H1 (cell line): Measurements from ENCODE around the gene CFAP74. TPM values are rescaled to one million over a fixed set of nuclear protein-coding genes. Genes with fewer than 3 reads are reported as not detected.

Experiments used
- CTBP2 ChIP-seq: IDR thresholded peaks from 2 replicates; pipeline ENCODE4 v1.7.0; 2011; ENCODE audit warnings: borderline replicate concordance, mild to moderate bottlenecking, moderate library complexity, mixed read lengths, low read length; ENCODE audit not compliant: insufficient read depth, insufficient read length
- KDM4A ChIP-seq: IDR thresholded peaks from one replicate; pipeline ENCODE4 v1.7.1; 2012; ENCODE audit warnings: low read depth, mild to moderate bottlenecking, moderate library complexity, low read length, inconsistent platforms; ENCODE audit not compliant: severe bottlenecking
- SIRT6 ChIP-seq: IDR thresholded peaks from one replicate; pipeline ENCODE4 v1.7.1; 2012; ENCODE audit warnings: low read length, inconsistent platforms
- polyA plus RNA-seq, 7 experiments: library from polyadenylated mRNA; depleted of rRNA in 3 of 7; stranded (reverse) in 5 of 7; unstranded in 2 of 7; fragments of >200 nt in 5 of 7; fragments of 200-250 nt in 2 of 7; gene quantifications; 1 replicate in 5 of 7; 2 replicates in 1 of 7; 4 replicates in 1 of 7; pipeline versions ENCODE4 v1.2.1 to v1.2.3, GENCODE V29; 2011 to 2013; ENCODE audit warnings: missing spikeins in 2 of 7, mixed read lengths in 2 of 7
- total RNA-seq: library from RNA; stranded (reverse); fragmentation: NEBNext Ultra II Directional; extraction: Animal tissue kit (Norgen Biotek cat#: 25700); gene quantifications from 2 replicates; pipeline ENCODE4 v1.2.1, GENCODE V29; 2021

Gene CFAP74
- total and polyA plus RNA-seq, 2 of the 8 experiments (the other 6 are each of a cell fraction or from before 2014, with no cell fraction given) = 0.09 to 0.20 TPM

DNA sequence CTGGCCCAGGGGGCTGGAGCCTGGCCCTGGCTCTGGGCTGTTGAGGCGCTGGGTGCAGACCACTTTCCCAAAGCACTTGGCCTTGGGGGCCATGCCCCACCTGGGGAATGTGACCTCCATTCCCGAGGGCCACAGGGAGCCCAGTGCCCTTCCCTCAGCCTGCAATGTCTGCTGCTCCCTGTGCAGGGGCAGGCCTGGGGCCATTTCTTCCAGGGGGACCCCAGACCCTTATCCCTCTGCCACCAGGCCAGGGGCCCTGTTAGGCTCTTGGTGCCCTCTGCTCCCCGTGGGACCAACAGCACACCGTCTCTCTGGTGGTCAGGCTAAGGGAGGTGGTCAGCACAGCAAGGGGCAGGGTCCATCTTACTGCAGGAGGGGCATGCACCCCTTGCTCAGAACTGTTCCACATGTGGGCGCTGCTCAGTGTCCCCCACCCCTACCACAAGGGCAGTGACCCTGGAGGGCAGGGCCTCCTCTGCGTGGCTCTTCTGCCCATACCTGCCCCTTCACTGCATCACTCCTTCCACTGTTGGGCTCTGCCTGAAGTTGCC is 83.5 kb downstream of the CFAP74 start (continued):
- TF ChIP-seq KDM4A = peak; percentile 42
- TF ChIP-seq SIRT6 = no peak
- no peak for TF ChIP-seq CTBP2
